Right renal pelvis (tissue), 4 donors: ENCODE results near the gene GRK5. TPM values are rescaled to one million over a fixed set of nuclear protein-coding genes. Genes with fewer than 3 reads are reported as not detected.

Experiments
- DNase-seq, 4 donors: peaks; one replicate each; pipeline ENCODE4 v3.0.0-alpha.2; 2013; ENCODE audit warnings: low read depth in 4 of 4, low spot score in 3 of 4, missing footprints in 1 of 4
- polyA plus RNA-seq, 4 donors: library from polyadenylated mRNA; unstranded; fragments of 120-200 nt; gene quantifications; one replicate each; pipeline ENCODE4 v1.2.1, GENCODE V29; 2013; ENCODE audit not compliant: insufficient read length in 4 of 4

Gene GRK5
- polyA plus RNA-seq, 4 donors: 16.9 to 20.1 (median 18.5) TPM

- DNase-seq: no peak
Observed at GRCh38 chr10:119491966-119492757, 284.8 kb downstream of the GRK5 start.

GRCh38 chr10:119493155-119493554 lies 285.8 kb downstream of the GRK5 start:
- DNase-seq: no peak

- no peak for DNase-seq
Observed at GRCh38 chr10:119494236-119495020, 287.1 kb downstream of the GRK5 start.

- DNase-seq: no peak
Observed at GRCh38 chr10:119495021-119495505, 287.7 kb downstream of the GRK5 start.

GRCh38 chr10:119495545-119495944 lies 288.2 kb downstream of the GRK5 start:
- DNase-seq: no peak

GRCh38 chr10:119496273-119496672 lies 288.9 kb downstream of the GRK5 start:
- no peak for DNase-seq

GRCh38 chr10:119497243-119497642 lies 289.9 kb downstream of the GRK5 start:
- DNase-seq: no peak

- DNase-seq: no peak
Observed at GRCh38 chr10:119498889-119499676, 291.7 kb downstream of the GRK5 start.

- DNase-seq: no peak
Observed at GRCh38 chr10:119499677-119500002, 292.3 kb downstream of the GRK5 start.

GRCh38 chr10:119500123-119500795 lies 292.9 kb downstream of the GRK5 start:
- DNase-seq: no peak

- DNase-seq: no peak
Observed at GRCh38 chr10:119500821-119501220, 293.4 kb downstream of the GRK5 start.

- DNase-seq: no peak
Observed at GRCh38 chr10:119501690-119502089, 294.3 kb downstream of the GRK5 start.

- DNase-seq: no peak
Observed at GRCh38 chr10:119502209-119502608, 294.8 kb downstream of the GRK5 start.

GRCh38 chr10:119502618-119503155 lies 295.3 kb downstream of the GRK5 start:
- no peak for DNase-seq

- DNase-seq: no peak
Observed at GRCh38 chr10:119503821-119504220, 296.4 kb downstream of the GRK5 start.

GRCh38 chr10:119504651-119505050 lies 297.3 kb downstream of the GRK5 start:
- no peak for DNase-seq

GRCh38 chr10:119505131-119505551 lies 297.8 kb downstream of the GRK5 start:
- DNase-seq: no peak
